Activated T-cell treated with anti-CD3 and anti-CD28 coated beads, Interleukin-2, amount 50 U/mL, for 4 hours (primary cell): ENCODE data around the gene SLC35A4. TPM values are rescaled to one million over a fixed set of nuclear protein-coding genes. Genes with fewer than 3 reads are reported as not detected.
"Not testable (repeated sequence)": the region's sequence is repeated elsewhere in the genome, so short reads cannot be mapped to it uniquely, and the experiment has no call there.

Experiments
- ATAC-seq, 2 donors: fragments of 200-7000 bp; cut with Tn5 transposase; one replicate each; pipeline ENCODE4 v1.10.0; 2021
- DNase-seq: peaks from one replicate; pipeline ENCODE4 v3.0.0-alpha.2; 2020
- H3K27me3 Mint-ChIP-seq: one replicate; pipeline ENCODE4 v1.8.0; 2021; ENCODE audit warnings: low read depth, mixed read lengths
- H3K36me3 Mint-ChIP-seq: one replicate; pipeline ENCODE4 v1.8.0; 2022; ENCODE audit warnings: mixed read lengths; ENCODE audit not compliant: insufficient read depth
- H3K4me1 Mint-ChIP-seq: one replicate; pipeline ENCODE4 v1.8.0; 2021; ENCODE audit warnings: low read depth, mixed read lengths
- H3K4me3 Mint-ChIP-seq: one replicate; pipeline ENCODE4 v1.8.0; 2021; ENCODE audit warnings: mild to moderate bottlenecking, moderate library complexity, mixed read lengths
- H3K9me3 Mint-ChIP-seq: one replicate; pipeline ENCODE4 v1.8.0; 2021; ENCODE audit warnings: mixed read lengths
- total RNA-seq, 3 donors: library from RNA; stranded (reverse); gene quantifications; one replicate each; pipeline ENCODE4 v1.2.1, GENCODE V29; 2021

Gene SLC35A4
- total RNA-seq, 3 donors from 2014 or later: 149 to 163 (median 155) TPM

DNA sequence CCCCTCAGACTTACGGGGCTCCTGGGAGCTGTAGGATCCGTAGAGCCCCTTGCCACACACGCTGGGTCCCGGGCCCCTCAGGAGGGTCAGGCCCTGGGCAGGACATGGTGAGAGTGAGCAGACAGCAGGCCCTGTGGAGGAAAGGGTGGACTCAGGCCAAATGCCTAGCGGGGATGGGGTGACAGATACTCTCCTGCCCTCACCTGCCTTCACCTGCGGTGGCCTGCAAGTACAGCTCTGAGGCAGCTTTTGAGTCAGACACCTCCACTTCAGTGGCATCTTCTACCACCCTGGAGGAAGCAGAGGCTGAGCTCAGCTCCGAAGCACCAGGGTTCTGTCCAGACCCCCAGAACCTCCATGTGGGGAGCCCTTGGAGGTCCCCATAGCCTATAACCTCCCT is 26.2 kb downstream of the SLC35A4 start:
- Mint-ChIP-seq H3K4me1 (no peaks in the 10 kb centered on the region), H3K9me3 (no peaks in the 10 kb centered on the region), H3K4me3 (no peak overlapping the region), H3K27me3 (no peaks in the 10 kb centered on the region), H3K36me3 (no peaks in the 10 kb centered on the region)
- DNase-seq (no peak), ATAC-seq (no peak)

DNA sequence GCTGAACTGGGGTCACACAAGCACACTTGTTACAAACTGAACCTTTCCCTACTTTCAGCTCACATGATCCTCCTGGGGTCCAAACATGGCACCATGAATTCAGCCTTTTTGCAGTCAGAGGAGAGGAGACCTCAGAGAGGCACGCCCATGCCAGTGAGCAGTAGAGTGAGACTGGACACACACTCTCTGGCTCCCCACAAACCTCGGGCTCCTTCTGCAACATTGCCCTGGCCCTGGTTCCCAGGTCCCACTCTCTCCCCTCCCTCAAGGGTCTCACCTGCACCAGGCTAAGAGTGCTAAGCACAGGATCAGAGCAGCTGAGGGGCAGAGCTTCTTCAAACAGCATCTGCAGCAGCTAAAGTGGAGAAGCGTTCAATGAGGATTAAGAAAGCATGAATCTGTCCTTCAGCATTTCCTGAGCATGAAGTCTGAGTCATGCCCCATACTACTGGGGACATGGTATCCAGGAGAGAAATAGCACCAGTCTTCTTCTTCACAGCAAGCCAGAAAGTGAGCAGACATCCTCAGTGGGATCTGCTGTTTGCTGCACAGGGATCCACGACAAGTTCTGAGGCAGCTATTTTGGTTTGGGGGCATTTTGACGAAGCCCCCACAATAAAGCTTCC is 27.2 kb downstream of the SLC35A4 start:
- H3K9me3 Mint-ChIP-seq: no peaks in the 10 kb centered on the region
- no peak overlapping the region for H3K4me3 Mint-ChIP-seq
- H3K27me3 Mint-ChIP-seq: no peaks in the 10 kb centered on the region
- H3K36me3 Mint-ChIP-seq: no peaks in the 10 kb centered on the region
- no peak for ATAC-seq
- DNase-seq: no peak
- no peaks in the 10 kb centered on the region for H3K4me1 Mint-ChIP-seq

DNA sequence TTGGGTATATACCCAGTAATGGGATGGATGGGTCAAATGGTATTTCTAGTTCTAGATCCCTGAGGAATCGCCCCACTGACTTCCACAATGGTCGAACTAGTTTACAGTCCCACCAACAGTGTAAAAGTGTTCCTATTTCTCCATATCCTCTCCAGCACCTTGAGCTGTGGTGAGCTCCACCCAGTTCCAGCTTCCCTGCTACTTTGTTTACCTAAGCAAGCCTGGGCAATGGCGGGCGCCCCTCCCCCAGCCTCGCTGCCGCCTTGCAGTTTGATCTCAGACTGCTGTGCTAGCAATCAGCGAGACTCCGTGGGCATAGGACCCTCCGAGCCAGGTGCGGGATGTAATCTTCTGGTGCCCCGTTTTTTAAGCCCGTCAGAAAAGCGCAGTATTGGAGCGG is 28.4 kb downstream of the SLC35A4 start:
- H3K27me3 Mint-ChIP-seq, H3K4me1 Mint-ChIP-seq, ATAC-seq, DNase-seq, H3K9me3 Mint-ChIP-seq, H3K4me3 Mint-ChIP-seq, H3K36me3 Mint-ChIP-seq: not testable (repeated sequence)

DNA sequence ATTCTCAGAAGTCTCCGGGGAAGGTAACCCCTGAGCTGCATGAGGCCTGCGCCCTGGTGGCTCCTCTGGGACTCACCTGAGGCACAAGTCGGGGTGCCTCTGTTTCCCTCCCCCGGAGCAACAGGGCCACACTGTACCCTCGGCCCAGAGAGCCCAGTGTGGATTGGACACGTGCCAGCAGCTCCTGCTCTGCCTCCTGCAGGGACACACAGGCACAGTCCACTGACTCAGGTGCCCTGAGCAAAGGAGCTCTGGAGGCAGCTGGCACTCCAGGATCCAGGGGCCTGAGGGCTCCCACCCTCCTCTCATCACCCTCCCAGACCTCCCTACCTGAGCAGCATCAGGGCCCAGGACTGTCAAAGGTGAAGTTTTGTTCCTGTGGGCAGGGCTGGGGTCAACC is 29.5 kb downstream of the SLC35A4 start:
- Mint-ChIP-seq H3K27me3 (no peaks in the 10 kb centered on the region), H3K4me3 (no peak overlapping the region), H3K9me3 (no peaks in the 10 kb centered on the region), H3K4me1 (no peaks in the 10 kb centered on the region), H3K36me3 (no peaks in the 10 kb centered on the region)
- DNase-seq: no peak
- ATAC-seq: no peak

DNA sequence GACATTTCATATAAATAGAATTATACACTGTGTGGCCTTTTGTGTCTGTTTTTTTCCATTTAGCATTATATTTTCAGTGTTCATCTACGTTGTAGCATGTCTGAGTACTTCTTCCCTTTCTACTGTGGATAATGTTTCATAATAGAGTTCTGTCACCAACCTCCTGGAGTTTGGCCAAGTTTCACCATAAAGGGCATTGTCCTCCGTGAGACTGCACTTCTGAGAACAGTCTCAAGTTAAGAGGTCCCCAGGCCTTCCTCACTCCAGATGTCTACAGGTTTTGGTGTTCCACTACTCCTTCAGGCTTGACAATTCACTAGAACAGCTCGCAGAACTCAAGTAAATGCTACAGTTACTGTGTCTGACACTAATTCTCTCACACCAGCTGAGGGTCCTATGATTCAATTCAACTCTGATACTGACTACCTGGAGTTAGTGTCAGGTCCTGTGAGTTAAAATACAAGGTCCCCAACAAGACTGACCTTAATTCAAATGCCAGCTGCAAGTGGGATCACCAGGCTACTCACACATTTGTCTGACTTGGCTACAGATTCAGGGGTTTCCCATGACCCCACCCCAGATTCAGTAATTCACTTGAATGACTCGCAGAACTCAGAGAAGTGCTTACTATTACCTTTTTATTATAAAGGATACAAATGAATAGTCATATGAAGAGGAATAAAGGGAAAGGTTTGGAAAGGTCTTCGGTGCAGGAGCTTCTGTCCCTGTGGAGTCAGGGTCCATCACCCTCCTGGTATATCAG is 31.1 kb downstream of the SLC35A4 start:
- H3K9me3 Mint-ChIP-seq: no peaks in the 10 kb centered on the region
- H3K4me1 Mint-ChIP-seq: no peaks in the 10 kb centered on the region
- no peak overlapping the region for H3K4me3 Mint-ChIP-seq
- DNase-seq: no peak
- ATAC-seq: no peak
- no peaks in the 10 kb centered on the region for H3K27me3 Mint-ChIP-seq
- no peaks in the 10 kb centered on the region for H3K36me3 Mint-ChIP-seq

DNA sequence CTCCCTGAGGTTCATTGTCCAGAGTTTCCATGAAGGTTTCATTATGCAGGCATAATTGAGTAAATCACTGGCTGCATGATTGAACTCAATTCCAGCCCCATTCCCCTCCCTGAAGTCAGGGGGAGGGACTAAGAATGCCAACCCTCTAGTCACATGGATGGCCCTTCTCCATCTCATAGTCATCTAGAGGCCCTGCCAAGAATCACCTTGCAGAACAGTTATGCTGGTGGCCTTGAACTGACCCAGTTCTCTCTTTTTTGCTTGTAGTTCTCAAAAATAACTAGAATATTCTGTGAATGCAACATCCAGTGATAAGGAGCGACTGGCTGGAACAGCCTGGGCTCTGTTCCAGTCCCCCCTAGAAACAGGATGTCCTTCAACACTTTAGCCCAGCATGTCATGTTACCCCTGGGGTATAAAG is 31.7 kb downstream of the SLC35A4 start:
- no peaks in the 10 kb centered on the region for H3K27me3 Mint-ChIP-seq
- H3K9me3 Mint-ChIP-seq: no peaks in the 10 kb centered on the region
- ATAC-seq (no peak), DNase-seq (no peak)
- no peaks in the 10 kb centered on the region for H3K4me1 Mint-ChIP-seq
- H3K36me3 Mint-ChIP-seq: no peaks in the 10 kb centered on the region
- H3K4me3 Mint-ChIP-seq: no peak overlapping the region

DNA sequence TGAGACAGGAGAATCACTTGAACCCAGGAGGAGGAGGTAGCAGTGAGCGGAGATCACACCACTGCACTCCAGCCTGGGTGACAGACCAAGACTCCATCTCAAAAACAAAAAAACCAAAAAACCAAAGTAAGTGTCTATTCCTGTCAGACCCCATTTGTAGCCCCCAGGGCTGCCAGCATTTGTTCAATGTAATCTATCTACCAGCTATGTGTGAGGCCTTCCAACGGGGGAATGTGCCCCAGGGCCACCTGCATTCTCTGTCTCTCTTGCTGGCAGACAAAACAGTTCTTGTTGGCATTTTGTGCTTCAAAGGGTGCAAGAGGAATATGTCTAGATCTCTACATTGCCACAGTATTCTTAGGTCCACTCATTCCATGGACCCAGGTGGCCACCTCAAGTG is 34.2 kb downstream of the SLC35A4 start:
- ATAC-seq: no peak
- DNase-seq: no peak
- no peaks in the 10 kb centered on the region for H3K9me3 Mint-ChIP-seq
- H3K4me3 Mint-ChIP-seq: no peak overlapping the region
- H3K27me3 Mint-ChIP-seq: no peaks in the 10 kb centered on the region
- no peaks in the 10 kb centered on the region for H3K36me3 Mint-ChIP-seq
- H3K4me1 Mint-ChIP-seq: no peaks in the 10 kb centered on the region

DNA sequence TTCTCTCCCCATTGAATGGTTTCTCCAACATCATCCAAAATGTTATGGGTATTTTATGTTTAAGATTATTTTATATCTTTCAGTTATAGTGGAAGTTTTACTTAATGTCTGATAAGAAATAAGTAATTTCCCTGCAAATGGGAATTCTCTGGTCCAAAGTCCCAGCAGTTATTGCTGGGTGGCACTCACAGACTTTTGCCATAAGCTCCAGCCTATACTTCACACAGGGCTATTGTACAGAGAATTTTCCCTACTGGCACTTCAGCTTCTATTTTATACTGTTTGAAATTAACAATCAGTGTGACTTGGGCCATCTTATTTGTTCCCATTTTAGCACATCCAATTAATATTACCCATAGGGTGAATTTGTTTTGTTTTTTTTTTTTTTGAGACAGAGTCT is 35.5 kb downstream of the SLC35A4 start:
- H3K9me3 Mint-ChIP-seq: no peaks in the 10 kb centered on the region
- no peaks in the 10 kb centered on the region for H3K4me1 Mint-ChIP-seq
- H3K36me3 Mint-ChIP-seq: no peaks in the 10 kb centered on the region
- ATAC-seq: no peak
- no peaks in the 10 kb centered on the region for H3K27me3 Mint-ChIP-seq
- DNase-seq: no peak
- no peak overlapping the region for H3K4me3 Mint-ChIP-seq

DNA sequence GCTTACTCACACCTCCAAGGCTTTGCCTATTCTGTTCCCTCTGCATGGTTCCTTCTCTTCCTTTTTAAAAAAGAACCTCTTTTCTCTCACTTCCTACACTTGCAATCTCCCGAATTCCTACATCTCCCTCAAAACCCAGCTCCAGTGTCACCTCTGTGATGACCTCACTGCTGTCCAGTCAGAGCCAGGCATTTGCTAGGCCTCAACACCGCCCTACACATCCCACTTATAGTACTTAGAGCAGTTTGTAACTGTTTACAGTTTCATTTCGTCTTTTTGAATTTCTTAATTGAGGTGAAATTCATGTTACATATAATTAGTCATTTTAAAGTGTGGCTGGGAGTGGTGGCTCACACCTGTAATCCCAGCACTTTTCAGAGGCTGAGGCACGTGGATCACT is 37.5 kb downstream of the SLC35A4 start:
- H3K9me3 Mint-ChIP-seq: no peaks in the 10 kb centered on the region
- DNase-seq: no peak
- H3K36me3 Mint-ChIP-seq: no peaks in the 10 kb centered on the region
- no peaks in the 10 kb centered on the region for H3K4me1 Mint-ChIP-seq
- peaks cover 2% of the 10 kb centered on the region for H3K27me3 Mint-ChIP-seq
- ATAC-seq: no peak
- no peak overlapping the region for H3K4me3 Mint-ChIP-seq

DNA sequence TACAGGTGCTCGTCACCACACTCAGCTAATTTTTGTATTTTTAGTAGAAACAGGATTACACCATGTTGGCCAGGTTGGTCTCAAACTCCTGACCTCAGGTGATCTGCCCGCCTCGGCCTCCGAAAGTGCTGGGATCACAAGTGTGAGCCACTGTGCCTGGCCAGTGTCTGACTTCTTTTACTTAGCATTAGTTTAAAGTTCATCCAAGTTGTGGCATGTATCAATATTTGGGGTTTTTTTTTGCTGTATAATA is 38.7 kb downstream of the SLC35A4 start:
- ATAC-seq, H3K4me1 Mint-ChIP-seq, DNase-seq, H3K27me3 Mint-ChIP-seq, H3K36me3 Mint-ChIP-seq, H3K9me3 Mint-ChIP-seq, H3K4me3 Mint-ChIP-seq: not testable (repeated sequence)

DNA sequence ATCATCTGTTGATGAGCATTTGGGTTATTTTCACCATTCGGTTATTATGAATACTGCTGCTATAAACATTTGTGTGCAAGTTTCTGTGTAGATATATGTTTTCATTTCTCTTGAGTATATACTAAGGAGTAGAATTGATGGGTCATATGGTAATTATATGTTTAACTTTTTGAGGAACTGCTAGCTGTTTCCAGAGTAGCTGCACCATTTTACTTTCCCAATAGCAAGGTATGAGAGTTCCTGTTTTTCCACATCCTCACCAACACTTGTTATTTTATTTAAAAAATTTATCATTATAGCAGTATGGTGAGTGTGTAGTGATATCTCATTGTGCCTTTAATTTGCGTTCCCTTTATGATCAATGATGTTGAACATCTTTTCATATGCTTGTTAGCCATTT is 39.1 kb downstream of the SLC35A4 start:
- no peaks in the 10 kb centered on the region for H3K9me3 Mint-ChIP-seq
- H3K4me3 Mint-ChIP-seq: no peak overlapping the region
- H3K27me3 Mint-ChIP-seq: peaks cover 2% of the 10 kb centered on the region
- no peak for ATAC-seq
- no peak for DNase-seq
- no peaks in the 10 kb centered on the region for H3K36me3 Mint-ChIP-seq
- H3K4me1 Mint-ChIP-seq: no peaks in the 10 kb centered on the region

DNA sequence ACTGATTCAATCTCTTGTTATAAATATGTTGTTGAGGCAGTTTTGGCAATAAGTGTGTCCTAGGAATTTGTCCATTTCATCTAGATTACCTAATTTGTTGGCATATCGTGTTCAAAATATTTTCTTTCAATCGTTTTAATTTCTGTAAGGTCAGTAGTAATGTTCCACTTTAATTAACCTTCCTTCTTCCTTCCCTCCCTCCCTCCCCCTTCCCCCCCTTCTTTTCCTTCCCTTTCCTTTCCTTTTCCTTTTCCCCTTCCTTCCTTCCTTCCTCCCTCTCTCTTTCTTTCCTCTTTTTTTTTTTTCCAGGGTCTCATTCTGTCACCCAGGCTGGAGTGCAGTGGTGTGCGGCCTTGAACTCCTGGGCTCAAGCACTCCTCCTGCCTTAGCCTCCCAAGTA is 41.3 kb downstream of the SLC35A4 start:
- DNase-seq: no peak
- H3K4me3 Mint-ChIP-seq: no peak overlapping the region
- H3K4me1 Mint-ChIP-seq: peaks cover 1% of the 10 kb centered on the region
- H3K27me3 Mint-ChIP-seq: peaks cover 2% of the 10 kb centered on the region
- H3K36me3 Mint-ChIP-seq: no peaks in the 10 kb centered on the region
- H3K9me3 Mint-ChIP-seq: no peaks in the 10 kb centered on the region
- ATAC-seq: no peak

DNA sequence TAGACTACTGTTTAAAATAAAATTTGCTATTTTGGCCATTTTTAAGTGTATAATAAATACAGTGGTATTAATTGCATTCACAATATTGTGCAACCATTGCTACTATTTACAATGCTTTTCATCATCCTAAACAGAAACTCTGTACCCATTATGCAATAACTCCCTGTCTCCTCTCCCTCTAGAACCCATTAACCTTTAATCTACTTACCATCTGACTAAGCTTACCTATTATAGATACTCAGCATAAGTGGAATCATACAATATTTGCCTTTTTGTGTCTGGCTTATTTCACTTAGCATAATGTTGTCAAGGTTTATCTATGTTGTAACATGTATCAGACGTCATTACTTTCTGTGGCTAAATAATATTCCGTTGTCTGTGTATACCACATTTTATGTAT is 42.4 kb downstream of the SLC35A4 start:
- no peak for DNase-seq
- H3K27me3 Mint-ChIP-seq: peaks cover 5% of the 10 kb centered on the region
- peaks cover 6% of the 10 kb centered on the region for H3K4me1 Mint-ChIP-seq
- no peaks in the 10 kb centered on the region for H3K9me3 Mint-ChIP-seq
- no peak for ATAC-seq
- no peaks in the 10 kb centered on the region for H3K36me3 Mint-ChIP-seq
- H3K4me3 Mint-ChIP-seq: no peak overlapping the region

DNA sequence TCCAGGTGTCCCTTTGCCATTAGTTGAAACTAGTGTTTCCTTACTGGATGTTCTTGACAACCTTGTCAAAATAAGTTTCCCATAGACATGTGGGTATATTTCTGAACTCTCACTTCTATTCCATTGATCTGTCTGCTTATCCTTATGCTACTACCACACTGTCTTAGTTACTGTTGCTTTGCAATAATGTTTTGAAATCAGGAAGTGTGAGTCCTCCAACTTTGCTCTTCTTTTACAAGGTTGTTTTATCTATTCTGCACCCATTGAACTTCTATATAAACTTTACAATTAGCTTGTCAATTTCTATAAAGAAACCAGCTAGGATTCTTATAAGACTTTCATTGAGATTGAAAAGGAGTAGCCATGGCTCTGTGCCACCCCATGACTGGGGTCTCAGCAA is 44.1 kb downstream of the SLC35A4 start:
- Mint-ChIP-seq H3K36me3 (no peaks in the 10 kb centered on the region), H3K27me3 (peaks cover 10% of the 10 kb centered on the region), H3K4me3 (no peak overlapping the region), H3K4me1 (peaks cover 8% of the 10 kb centered on the region), H3K9me3 (no peaks in the 10 kb centered on the region)
- DNase-seq (no peak), ATAC-seq (no peak)

DNA sequence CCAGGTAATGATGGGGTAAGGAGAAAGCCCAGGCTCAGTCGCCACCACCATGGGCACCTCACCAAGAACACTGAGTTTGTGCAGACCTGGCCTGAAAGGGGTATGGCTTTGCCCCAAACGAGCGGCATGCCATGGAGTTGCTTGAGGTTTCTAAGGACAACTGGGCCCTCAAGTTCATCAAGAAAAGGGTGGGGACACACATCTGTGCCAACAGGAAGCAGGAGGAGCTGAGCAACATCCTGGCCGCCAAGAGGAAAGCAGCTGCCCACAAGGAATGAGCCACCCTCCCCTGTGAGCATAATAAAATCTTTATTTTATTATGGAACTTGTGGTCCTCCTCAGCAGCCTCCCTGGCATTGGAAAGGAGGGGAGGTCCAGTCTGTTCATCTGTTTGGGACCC is 44.5 kb downstream of the SLC35A4 start:
- DNase-seq (no peak), ATAC-seq (no peak)
- Mint-ChIP-seq H3K9me3 (no peaks in the 10 kb centered on the region), H3K4me1 (peaks cover 8% of the 10 kb centered on the region), H3K36me3 (no peaks in the 10 kb centered on the region), H3K27me3 (peaks cover 10% of the 10 kb centered on the region), H3K4me3 (no peak overlapping the region)
